ENCODE data around the gene PRDM16. TPM values are rescaled to one million over a fixed set of nuclear protein-coding genes. Genes with fewer than 3 reads are reported as not detected.
A peak's percentile ranks its signal among the peaks of the same experiment; 100 is the strongest.

PRDM16 gene
- total RNA-seq, 1 experiment from 2014 or later = 0.04 TPM

DNA sequence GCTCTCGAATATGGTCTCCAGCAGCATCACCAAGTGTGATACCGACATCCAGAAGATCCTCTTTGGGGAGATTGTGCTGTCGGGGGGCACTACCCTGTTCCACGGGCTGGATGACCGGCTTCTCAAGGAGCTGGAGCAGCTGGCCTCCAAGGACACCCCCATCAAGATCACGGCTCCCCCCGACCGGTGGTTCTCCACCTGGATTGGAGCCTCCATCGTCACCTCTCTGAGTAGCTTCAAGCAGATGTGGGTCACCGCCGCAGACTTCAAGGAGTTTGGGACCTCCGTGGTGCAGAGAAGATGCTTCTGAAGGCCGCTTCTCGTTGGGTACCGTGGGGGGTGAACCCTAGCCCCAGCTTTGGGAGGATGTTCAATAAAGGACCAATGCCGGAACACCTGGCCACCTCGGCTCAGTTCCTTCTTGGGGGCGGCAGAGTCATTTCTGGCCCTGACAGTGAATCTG, 46.5 kb upstream of the PRDM16 start:
- H3K36me3 ChIP-seq (ENCODE audit: low read depth, low read length) = no peaks in the 10 kb centered on the region
- no peaks in the 10 kb centered on the region for H3K9me3 ChIP-seq (ENCODE audit: low read length)
- no peak overlapping the region for H3K27ac ChIP-seq (ENCODE audit: low read length)
- DNase-seq (no peak), ATAC-seq (no peak)
- H2AFZ ChIP-seq (ENCODE audit: low read length) = no peak overlapping the region
- no peaks in the 10 kb centered on the region for H3K79me2 ChIP-seq (ENCODE audit: low read length)
- no TSS peak for BruUV-seq (replicated peaks)
- ChIA-PET CTCF (no interaction called here), POLR2A (ENCODE audit: unreplicated experiment) (no interaction called here)
- H3K9ac ChIP-seq (ENCODE audit: low read length) = no peak overlapping the region
- H3K9me2 ChIP-seq (replicated peaks; ENCODE audit: low read length) = no peaks in the 10 kb centered on the region
- H3F3A ChIP-seq (ENCODE audit: low read length, unreplicated experiment) = no peaks in the 10 kb centered on the region
- no peak overlapping the region for H3K4me3 ChIP-seq (ENCODE audit: low read length)
- peaks cover 76% of the 10 kb centered on the region for H3K27me3 ChIP-seq (ENCODE audit: low read length)
- H4K20me1 ChIP-seq (ENCODE audit: low read length) = no peaks in the 10 kb centered on the region
- TF ChIP-seq EZH2phosphoT487 (IDR thresholded peaks at IDR 0.05; ENCODE audit: borderline replicate concordance, low read length) = no peak
- TF ChIP-seq EZH2 (IDR thresholded peaks at IDR 0.05; ENCODE audit: low read length, unreplicated experiment) = no peak
- TF ChIP-seq CTCF (conservative IDR thresholded peaks at IDR 0.05; ENCODE audit: low read depth, low read length) = no peak
- no peak overlapping the region for H3K4me2 ChIP-seq (ENCODE audit: low read length)
- intact Hi-C loops (cut with micrococcal nuclease) = no loop called here
- no peaks in the 10 kb centered on the region for H3K4me1 ChIP-seq (ENCODE audit: insufficient read depth, low read length)

GRCh38 chr1:3022976-3023375, 46.0 kb upstream of the PRDM16 start:
- Histone ChIP-seq H4K20me1 (ENCODE audit: low read length) (no peaks in the 10 kb centered on the region), H3F3A (ENCODE audit: low read length, unreplicated experiment) (no peaks in the 10 kb centered on the region), H3K79me2 (ENCODE audit: low read length) (no peaks in the 10 kb centered on the region), H3K4me1 (ENCODE audit: insufficient read depth, low read length) (no peaks in the 10 kb centered on the region), H3K36me3 (ENCODE audit: low read depth, low read length) (no peaks in the 10 kb centered on the region), H3K4me2 (ENCODE audit: low read length) (no peak overlapping the region), H3K9me2 (replicated peaks; ENCODE audit: low read length) (no peaks in the 10 kb centered on the region), H3K9ac (ENCODE audit: low read length) (no peak overlapping the region), H3K4me3 (ENCODE audit: low read length) (no peak overlapping the region), H3K9me3 (ENCODE audit: low read length) (no peaks in the 10 kb centered on the region), H3K27ac (ENCODE audit: low read length) (no peak overlapping the region), H2AFZ (ENCODE audit: low read length) (no peak overlapping the region), H3K27me3 (ENCODE audit: low read length) (peaks cover 76% of the 10 kb centered on the region)
- ChIA-PET CTCF (no interaction called here), POLR2A (ENCODE audit: unreplicated experiment) (no interaction called here)
- BruUV-seq (replicated peaks) = no TSS peak
- TF ChIP-seq EZH2 (IDR thresholded peaks at IDR 0.05; ENCODE audit: low read length, unreplicated experiment) (no peak), EZH2phosphoT487 (IDR thresholded peaks at IDR 0.05; ENCODE audit: borderline replicate concordance, low read length) (no peak), CTCF (conservative IDR thresholded peaks at IDR 0.05; ENCODE audit: low read depth, low read length) (no peak)
- no peak for DNase-seq
- intact Hi-C loops (cut with micrococcal nuclease) = no loop called here
- ATAC-seq = no peak

- H3K4me3 ChIP-seq (ENCODE audit: low read length) = no peak overlapping the region
- no peaks in the 10 kb centered on the region for H3K9me3 ChIP-seq (ENCODE audit: low read length)
- POLR2A ChIA-PET (ENCODE audit: unreplicated experiment) = no interaction called here
- no peaks in the 10 kb centered on the region for H3K36me3 ChIP-seq (ENCODE audit: low read depth, low read length)
- TF ChIP-seq EZH2phosphoT487 (IDR thresholded peaks at IDR 0.05; ENCODE audit: borderline replicate concordance, low read length) (no peak), EZH2 (IDR thresholded peaks at IDR 0.05; ENCODE audit: low read length, unreplicated experiment) (no peak), CTCF (conservative IDR thresholded peaks at IDR 0.05; ENCODE audit: low read depth, low read length) (peak; percentile 41; the same call in 1 of the 2 replicates)
- no peak overlapping the region for H3K4me2 ChIP-seq (ENCODE audit: low read length)
- H2AFZ ChIP-seq (ENCODE audit: low read length) = no peak overlapping the region
- H4K20me1 ChIP-seq (ENCODE audit: low read length) = no peaks in the 10 kb centered on the region
- H3K9me2 ChIP-seq (replicated peaks; ENCODE audit: low read length) = no peaks in the 10 kb centered on the region
- ATAC-seq (no peak), DNase-seq (peak; percentile 17)
- no peaks in the 10 kb centered on the region for H3K4me1 ChIP-seq (ENCODE audit: insufficient read depth, low read length)
- peaks cover 76% of the 10 kb centered on the region for H3K27me3 ChIP-seq (ENCODE audit: low read length)
- no peak overlapping the region for H3K9ac ChIP-seq (ENCODE audit: low read length)
- CTCF ChIA-PET = interaction anchor here (0.7 kb wide), 1 partner anchor 13 kb away, joined by 4 read pairs; no protein-coding TSS in a partner anchor
- no peak overlapping the region for H3K27ac ChIP-seq (ENCODE audit: low read length)
- BruUV-seq (replicated peaks) = no TSS peak
- no peaks in the 10 kb centered on the region for H3F3A ChIP-seq (ENCODE audit: low read length, unreplicated experiment)
- no peaks in the 10 kb centered on the region for H3K79me2 ChIP-seq (ENCODE audit: low read length)
- intact Hi-C loops (cut with micrococcal nuclease) = no loop called here
Measured at GRCh38 chr1:3024019-3024418, 45.0 kb upstream of the PRDM16 start.
